ENCODE results near the gene OSM. TPM values are rescaled to one million over a fixed set of nuclear protein-coding genes. Genes with fewer than 3 reads are reported as not detected.

Gene OSM
- total RNA-seq, 4 donors from 2014 or later = not detected

DNA sequence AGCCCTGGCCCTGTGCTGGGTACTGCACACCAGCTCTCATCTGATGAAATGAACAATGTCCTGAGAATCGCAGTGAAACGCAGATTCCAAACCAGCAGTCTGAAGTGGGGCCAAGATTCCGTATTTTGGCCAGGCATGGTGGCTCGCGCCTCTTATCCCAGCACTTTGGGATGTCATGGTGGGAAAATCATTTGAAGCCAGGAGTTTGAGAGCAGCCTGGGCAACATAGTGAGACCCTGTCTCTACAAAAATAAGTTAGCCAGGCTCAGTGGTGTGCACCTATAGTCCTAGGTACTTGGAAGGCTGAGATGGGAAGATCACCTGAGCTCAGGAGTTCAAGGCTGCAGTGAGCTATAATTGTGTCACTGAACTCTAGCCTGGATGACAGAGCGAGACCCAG lies 33.1 kb downstream of the OSM start:
- no peak for TF ChIP-seq POLR2A (IDR thresholded peaks at IDR 0.05)
- TF ChIP-seq, protein P1, sequence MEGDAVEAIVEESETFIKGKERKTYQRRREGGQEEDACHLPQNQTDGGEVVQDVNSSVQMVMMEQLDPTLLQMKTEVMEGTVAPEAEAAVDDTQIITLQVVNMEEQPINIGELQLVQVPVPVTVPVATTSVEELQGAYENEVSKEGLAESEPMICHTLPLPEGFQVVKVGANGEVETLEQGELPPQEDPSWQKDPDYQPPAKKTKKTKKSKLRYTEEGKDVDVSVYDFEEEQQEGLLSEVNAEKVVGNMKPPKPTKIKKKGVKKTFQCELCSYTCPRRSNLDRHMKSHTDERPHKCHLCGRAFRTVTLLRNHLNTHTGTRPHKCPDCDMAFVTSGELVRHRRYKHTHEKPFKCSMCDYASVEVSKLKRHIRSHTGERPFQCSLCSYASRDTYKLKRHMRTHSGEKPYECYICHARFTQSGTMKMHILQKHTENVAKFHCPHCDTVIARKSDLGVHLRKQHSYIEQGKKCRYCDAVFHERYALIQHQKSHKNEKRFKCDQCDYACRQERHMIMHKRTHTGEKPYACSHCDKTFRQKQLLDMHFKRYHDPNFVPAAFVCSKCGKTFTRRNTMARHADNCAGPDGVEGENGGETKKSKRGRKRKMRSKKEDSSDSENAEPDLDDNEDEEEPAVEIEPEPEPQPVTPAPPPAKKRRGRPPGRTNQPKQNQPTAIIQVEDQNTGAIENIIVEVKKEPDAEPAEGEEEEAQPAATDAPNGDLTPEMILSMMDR (IDR thresholded peaks at IDR 0.05) = no peak
- H3K27ac ChIP-seq = no peak overlapping the region
- H3K36me3 ChIP-seq = no peaks in the 10 kb centered on the region
- no peaks in the 10 kb centered on the region for H3K27me3 ChIP-seq
- no peak overlapping the region for H3K4me3 ChIP-seq
- H3K4me1 ChIP-seq = peaks cover 0 to 3% (median 0%) of the 10 kb centered on the region in 4 donors
- DNase-seq = no peak
- no peaks in the 10 kb centered on the region for H3K9me3 ChIP-seq

DNA sequence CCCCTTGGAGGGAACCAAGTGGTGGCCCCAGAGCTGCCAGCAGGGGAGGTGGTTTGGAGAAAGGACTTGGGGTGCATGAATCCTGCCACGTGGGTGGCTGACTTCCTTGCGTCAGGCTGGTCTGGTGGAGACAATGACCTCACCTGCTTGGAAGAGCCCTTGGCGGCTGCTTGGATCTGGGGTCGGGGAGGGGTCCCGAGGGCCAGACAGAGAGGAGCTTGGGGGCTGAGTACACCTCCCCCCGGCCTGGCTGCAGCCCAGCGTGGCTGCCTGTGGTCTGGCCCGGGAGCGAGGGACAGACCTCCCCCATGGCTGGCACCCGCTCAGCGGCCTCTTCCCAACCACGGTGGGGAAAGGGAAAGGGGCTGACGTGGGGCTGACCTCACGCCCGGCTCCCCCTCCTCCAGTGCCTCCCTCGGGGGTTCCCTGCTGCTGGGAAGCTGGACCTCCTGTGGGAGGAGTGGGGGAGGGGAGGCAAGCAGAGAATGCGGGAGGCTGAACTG lies 33.9 kb downstream of the OSM start:
- no peaks in the 10 kb centered on the region for H3K27me3 ChIP-seq
- TF ChIP-seq, protein P1 (IDR thresholded peaks at IDR 0.05) = no peak
- TF ChIP-seq POLR2A (IDR thresholded peaks at IDR 0.05) = no peak
- no peaks in the 10 kb centered on the region for H3K4me1 ChIP-seq
- H3K4me3 ChIP-seq = no peak overlapping the region
- no peaks in the 10 kb centered on the region for H3K36me3 ChIP-seq
- no peak overlapping the region for H3K27ac ChIP-seq
- no peak for DNase-seq
- no peaks in the 10 kb centered on the region for H3K9me3 ChIP-seq

DNA sequence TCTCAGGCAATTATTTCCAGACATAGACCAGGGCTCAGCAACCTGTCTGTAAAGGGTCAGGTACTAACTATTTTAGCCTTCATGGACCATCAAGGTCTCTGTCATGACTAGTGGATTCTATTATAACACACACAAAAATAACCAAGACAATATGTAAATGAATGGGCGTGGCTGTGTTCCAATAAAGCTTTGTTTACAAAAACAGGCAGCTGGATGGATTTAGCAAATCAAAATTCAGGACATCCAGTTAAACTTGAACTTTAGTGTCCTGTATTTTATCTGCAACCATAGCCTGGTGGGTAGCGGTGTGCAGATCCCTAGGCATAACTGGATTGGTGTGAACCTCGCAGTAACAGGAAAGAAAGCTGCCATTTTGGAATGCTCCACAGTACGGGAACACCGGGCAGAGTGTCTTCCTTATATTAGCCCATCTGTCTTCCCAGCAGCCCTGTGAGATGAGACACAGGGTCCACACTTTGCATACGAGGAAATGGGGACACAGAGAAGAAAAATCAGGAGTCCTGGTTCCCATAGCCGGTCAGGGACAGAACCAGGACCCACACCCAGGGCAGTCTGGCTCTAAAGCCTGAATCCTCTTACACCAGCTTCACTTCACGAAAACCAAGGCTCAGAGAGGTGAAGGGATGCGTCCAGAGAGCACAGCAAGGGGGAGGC lies 35.7 kb downstream of the OSM start:
- no peaks in the 10 kb centered on the region for H3K36me3 ChIP-seq
- no peak for DNase-seq
- H3K27me3 ChIP-seq = no peaks in the 10 kb centered on the region
- no peaks in the 10 kb centered on the region for H3K9me3 ChIP-seq
- H3K4me3 ChIP-seq = no peak overlapping the region
- no peak overlapping the region for H3K27ac ChIP-seq
- TF ChIP-seq, protein P1 (IDR thresholded peaks at IDR 0.05) = no peak
- TF ChIP-seq POLR2A (IDR thresholded peaks at IDR 0.05) = no peak
- H3K4me1 ChIP-seq = no peaks in the 10 kb centered on the region

DNA sequence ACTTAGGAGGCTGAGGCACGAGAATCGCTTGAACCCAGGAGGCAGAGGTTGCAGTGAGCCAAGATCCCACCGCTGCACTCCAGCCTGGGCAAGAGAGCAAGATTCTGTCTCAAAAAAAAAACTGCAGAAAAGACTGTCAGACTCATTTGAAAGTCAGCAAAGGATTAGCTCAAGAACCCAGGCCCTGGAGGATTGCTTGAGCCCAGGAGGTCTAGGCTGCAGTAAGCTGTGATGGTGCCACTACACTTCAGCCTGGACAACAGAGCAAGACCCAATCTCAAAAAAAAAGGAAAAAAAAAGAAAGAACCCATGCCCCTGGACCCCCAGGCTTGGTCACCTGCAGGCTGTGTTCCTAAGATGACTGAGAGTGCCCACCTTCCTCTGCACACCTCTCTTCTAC lies 36.3 kb downstream of the OSM start:
- Histone ChIP-seq H3K4me3 (no peak overlapping the region), H3K36me3 (no peaks in the 10 kb centered on the region), H3K4me1 (no peaks in the 10 kb centered on the region), H3K27me3 (no peaks in the 10 kb centered on the region), H3K9me3 (no peaks in the 10 kb centered on the region), H3K27ac (no peak overlapping the region)
- no peak for TF ChIP-seq POLR2A (IDR thresholded peaks at IDR 0.05)
- TF ChIP-seq, protein P1 (IDR thresholded peaks at IDR 0.05) = no peak
- DNase-seq = no peak

DNA sequence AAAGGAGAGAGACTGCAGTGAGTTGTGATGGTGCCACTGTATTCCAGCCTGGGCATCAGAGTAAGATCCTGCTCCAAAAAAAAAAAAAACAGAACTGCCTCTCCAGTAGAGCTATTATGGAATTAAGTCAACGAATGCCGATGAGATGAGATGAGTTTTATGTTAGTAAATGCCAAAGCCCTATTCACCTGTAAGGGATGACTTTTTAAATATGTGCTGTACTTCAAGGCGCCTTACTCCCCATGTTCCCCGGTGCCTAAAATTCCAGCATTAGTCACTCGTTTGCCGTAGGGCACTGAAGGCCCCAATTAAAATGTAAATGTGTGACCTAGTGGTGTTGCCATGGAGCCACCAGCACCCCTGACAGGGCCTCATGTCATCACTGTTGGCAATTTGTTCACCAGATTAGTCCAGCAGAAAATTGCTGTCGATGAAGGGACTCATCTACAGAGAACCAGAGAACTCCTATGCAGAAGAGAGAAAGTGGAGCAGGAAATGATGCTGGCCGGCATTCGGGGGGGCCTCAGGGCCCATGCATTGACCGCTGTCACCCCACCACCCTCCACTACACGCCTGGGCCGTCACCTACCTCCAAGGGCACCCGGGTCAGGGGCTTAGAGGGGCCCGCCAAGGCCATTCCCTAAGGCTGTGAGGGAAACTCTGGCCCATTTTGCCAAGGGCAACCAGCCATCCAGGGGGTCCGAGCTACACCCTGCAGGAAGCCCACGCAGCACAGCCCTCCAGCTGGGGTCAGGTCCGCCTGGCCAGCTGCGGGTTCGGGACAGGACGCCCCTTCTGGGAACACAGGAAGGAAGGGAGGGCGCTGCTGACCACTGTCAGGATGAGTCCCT lies 37.9 kb downstream of the OSM start:
- Histone ChIP-seq H3K27ac (no peak overlapping the region), H3K4me3 (no peak overlapping the region), H3K4me1 (no peaks in the 10 kb centered on the region), H3K9me3 (no peaks in the 10 kb centered on the region), H3K36me3 (no peaks in the 10 kb centered on the region), H3K27me3 (no peaks in the 10 kb centered on the region)
- no peak for DNase-seq
- no peak for TF ChIP-seq POLR2A (IDR thresholded peaks at IDR 0.05)
- TF ChIP-seq, protein P1 (IDR thresholded peaks at IDR 0.05) = no peak
